NCI-H128 (cell line): Measurements from ENCODE around the gene S100G.

Experiments
- DNase-seq: peaks from one replicate; lab custom pipeline; 2025; ENCODE audit not compliant: unreplicated experiment; lab: John Stamatoyannopoulos, UW

The S100G gene

GRCh38 chrX:16646366-16647138 is 3.4 kb upstream of the S100G start:
- DNase-seq, result no peak

- no peak for DNase-seq
Observed at GRCh38 chrX:16651391-16652024, 1.6 kb downstream of the S100G start.

GRCh38 chrX:16653424-16653823 is 3.5 kb downstream of the S100G start:
- no peak for DNase-seq

- no peak for DNase-seq
Observed at GRCh38 chrX:16654093-16654492, 4.1 kb downstream of the S100G start.

- no peak for DNase-seq
Observed at GRCh38 chrX:16658284-16658683, 8.3 kb downstream of the S100G start.

GRCh38 chrX:16659321-16659720 is 9.4 kb downstream of the S100G start:
- no peak for DNase-seq

- no peak for DNase-seq
Observed at GRCh38 chrX:16661495-16661894, 11.5 kb downstream of the S100G start.

- DNase-seq, result no peak
Observed at GRCh38 chrX:16662402-16662801, 12.4 kb downstream of the S100G start.

GRCh38 chrX:16664074-16664473 is 14.1 kb downstream of the S100G start:
- no peak for DNase-seq

GRCh38 chrX:16664626-16665025 is 14.7 kb downstream of the S100G start:
- no peak for DNase-seq

- DNase-seq, result no peak
Observed at GRCh38 chrX:16665089-16665488, 15.1 kb downstream of the S100G start.

- DNase-seq, result no peak
Observed at GRCh38 chrX:16666541-16666940, 16.6 kb downstream of the S100G start.

- no peak for DNase-seq
Observed at GRCh38 chrX:16671005-16671404, 21.0 kb downstream of the S100G start.

GRCh38 chrX:16678689-16679088 is 28.7 kb downstream of the S100G start:
- no peak for DNase-seq

- no peak for DNase-seq
Observed at GRCh38 chrX:16683007-16683664, 33.2 kb downstream of the S100G start.

GRCh38 chrX:16687514-16687913 is 37.6 kb downstream of the S100G start:
- no peak for DNase-seq

- peak; percentile 15 for DNase-seq
Observed at GRCh38 chrX:16695079-16695676, 45.2 kb downstream of the S100G start.

- DNase-seq, result no peak
Observed at GRCh38 chrX:16696956-16697355, 47.0 kb downstream of the S100G start.

- no peak for DNase-seq
Observed at GRCh38 chrX:16699389-16699788, 49.4 kb downstream of the S100G start.

GRCh38 chrX:16700734-16701133 is 50.8 kb downstream of the S100G start:
- DNase-seq, result no peak

GRCh38 chrX:16702700-16703599 is 53.0 kb downstream of the S100G start:
- DNase-seq, result no peak
